Panc1 (cell line): ENCODE data around the gene RHBDL1. TPM values are rescaled to one million over a fixed set of nuclear protein-coding genes. Genes with fewer than 3 reads are reported as not detected.

Experiments used
- ATAC-seq: fragments of 200-7000 bp; cut with Tn5 transposase; 2 replicates; pipeline ENCODE4 v1.9.1; 2020; ENCODE audit warnings: mild to moderate bottlenecking, moderate library complexity
- BruUV-seq: library from RNA; stranded (reverse); fragments of 400-500 nt; replicated peaks from 2 replicates; lab custom pipeline; 2021; lab: Mats Ljungman, UMichigan
- CTCF ChIA-PET: fragments of 300-600 bp; sonication (Branson Sonifier 250); formaldehyde crosslinking; loops from one replicate; lab custom pipeline; 2022; ENCODE audit warnings: antibody characterized with exemption; lab: Charles Lee
- POLR2A ChIA-PET: fragments of 300-600 bp; sonication (Branson Sonifier 250); formaldehyde crosslinking; loops from one replicate; lab custom pipeline; 2022; ENCODE audit warnings: antibody characterized with exemption; lab: Charles Lee
- DNase-seq: peaks from one replicate; pipeline ENCODE4 v3.0.0-alpha.2; 2010; ENCODE audit warnings: low read depth, low spot score
- H3K27ac ChIP-seq: 2 replicates; pipeline ENCODE4 v1.5.1; 2011; ENCODE audit warnings: mild to moderate bottlenecking, low read length, inconsistent platforms
- H3K27me3 ChIP-seq: fragments of 200-500 bp; sonication (Bioruptor generic); 2 replicates; pipeline ENCODE4 v1.6.0; 2014; ENCODE audit warnings: low read length, inconsistent platforms; ENCODE audit not compliant: control insufficient read depth, insufficient read depth
- H3K36me3 ChIP-seq: fragments of 200-500 bp; sonication (Bioruptor generic); 2 replicates; pipeline ENCODE4 v1.5.1; 2014; ENCODE audit warnings: inconsistent platforms, mild to moderate bottlenecking, low read length, moderate library complexity; ENCODE audit not compliant: control insufficient read depth, insufficient read depth
- H3K4me1 ChIP-seq: 2 replicates; pipeline ENCODE4 v1.5.1; 2011; ENCODE audit warnings: inconsistent platforms, mild to moderate bottlenecking, low read length, moderate library complexity; ENCODE audit not compliant: control insufficient read depth, insufficient read depth
- H3K4me3 ChIP-seq, 2 experiments: 2 replicates each; pipeline ENCODE4 v1.5.1; 2011 to 2012; ENCODE audit warnings: low read depth in 2 of 2, low read length in 2 of 2, mild to moderate bottlenecking in 2 of 2, inconsistent platforms in 1 of 2, moderate library complexity in 1 of 2
- H3K9me3 ChIP-seq: fragments of 200-500 bp; sonication (Bioruptor generic); 2 replicates; pipeline ENCODE4 v1.5.1; 2014; ENCODE audit warnings: low read depth, mild to moderate bottlenecking, inconsistent platforms, low read length, moderate library complexity; ENCODE audit not compliant: control insufficient read depth, insufficient read depth
- POLR2AphosphoS5 ChIP-seq: IDR thresholded peaks from 2 replicates; pipeline ENCODE4 v1.6.1; 2012; ENCODE audit warnings: mild to moderate bottlenecking, low read depth, low read length, moderate library complexity
- SIN3A ChIP-seq: IDR thresholded peaks from 2 replicates; pipeline ENCODE4 v1.6.1; 2012; ENCODE audit warnings: low read depth, mild to moderate bottlenecking, low read length, moderate library complexity, borderline replicate concordance; ENCODE audit not compliant: insufficient read depth
- TCF7L2 ChIP-seq: IDR thresholded peaks from 2 replicates; pipeline ENCODE4 v1.6.1; 2011; ENCODE audit warnings: mild to moderate bottlenecking, low read depth, low read length, inconsistent platforms
- in situ Hi-C: cut with HindIII; loops from 2 replicates; pipeline ENCODE4 v1.10.0; 2016; ENCODE audit warnings: low sequenced_read_pairs, low pct_unique_long_range_greater_than_20kb
- intact Hi-C: fragments of 100-400 bp; cut with micrococcal nuclease; formaldehyde crosslinking; loops from one replicate; pipeline ENCODE4 v1.10.0; 2022; ENCODE audit not compliant: unreplicated experiment
- total RNA-seq: library from RNA; stranded (reverse); gene quantifications from one replicate; pipeline ENCODE4 v1.2.1, GENCODE V29; 2021; ENCODE audit not compliant: unreplicated experiment
- TF ChIP-seq, protein P1 (sequence below), 2 experiments: IDR thresholded peaks; 2 replicates each; pipeline ENCODE4 v1.6.1; 2011 to 2012; ENCODE audit warnings: low read depth in 2 of 2, control low read depth in 1 of 2, low read length in 1 of 2, mild to moderate bottlenecking in 1 of 2, moderate library complexity in 1 of 2; ENCODE audit not compliant: insufficient read depth in 1 of 2
- TF ChIP-seq, protein P2 (sequence below): fragments of 450-650 bp; IDR thresholded peaks from 2 replicates; pipeline ENCODE4 v1.5.1; 2017; ENCODE audit warnings: mild to moderate bottlenecking

Gene RHBDL1
- total RNA-seq, 1 experiment from 2014 or later, result 6.6 TPM

DNA sequence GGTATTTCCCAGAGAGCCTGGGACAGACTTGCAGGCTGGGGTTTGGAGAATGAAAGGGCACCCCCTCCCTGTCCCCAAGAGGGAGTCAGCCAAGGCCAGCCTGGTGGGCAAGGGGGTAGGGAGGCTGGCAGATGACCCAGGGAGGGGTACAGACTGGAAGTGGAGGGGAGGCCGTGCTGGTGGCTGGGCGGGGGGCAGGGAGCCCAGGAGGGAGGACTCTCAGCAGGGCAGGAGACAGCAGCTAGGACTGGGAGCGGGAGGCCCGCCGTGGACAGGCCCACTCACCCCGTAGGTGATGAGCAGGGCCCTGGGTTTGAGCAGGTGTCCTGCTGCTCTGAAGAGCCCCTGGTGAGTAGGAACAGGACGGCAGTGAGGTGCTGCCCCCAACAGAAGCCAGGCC lies 40.5 kb upstream of the RHBDL1 start:
- intact Hi-C loops (no loop called here), in situ Hi-C loops (no loop called here)
- no peak overlapping the region; the same call in 1 of the 2 replicates for H3K27ac ChIP-seq
- H3K4me3 ChIP-seq, result peak overlapping the region; percentile 59 to 76
- no TSS peak for BruUV-seq
- DNase-seq (no peak), ATAC-seq (no peak)
- H3K4me1 ChIP-seq, result peaks cover 35% of the 10 kb centered on the region
- CTCF ChIA-PET, result no interaction called here
- H3K36me3 ChIP-seq, result no peaks in the 10 kb centered on the region
- H3K27me3 ChIP-seq, result no peaks in the 10 kb centered on the region
- POLR2A ChIA-PET, result no interaction called here
- no peaks in the 10 kb centered on the region for H3K9me3 ChIP-seq
- TF ChIP-seq, protein P1, sequence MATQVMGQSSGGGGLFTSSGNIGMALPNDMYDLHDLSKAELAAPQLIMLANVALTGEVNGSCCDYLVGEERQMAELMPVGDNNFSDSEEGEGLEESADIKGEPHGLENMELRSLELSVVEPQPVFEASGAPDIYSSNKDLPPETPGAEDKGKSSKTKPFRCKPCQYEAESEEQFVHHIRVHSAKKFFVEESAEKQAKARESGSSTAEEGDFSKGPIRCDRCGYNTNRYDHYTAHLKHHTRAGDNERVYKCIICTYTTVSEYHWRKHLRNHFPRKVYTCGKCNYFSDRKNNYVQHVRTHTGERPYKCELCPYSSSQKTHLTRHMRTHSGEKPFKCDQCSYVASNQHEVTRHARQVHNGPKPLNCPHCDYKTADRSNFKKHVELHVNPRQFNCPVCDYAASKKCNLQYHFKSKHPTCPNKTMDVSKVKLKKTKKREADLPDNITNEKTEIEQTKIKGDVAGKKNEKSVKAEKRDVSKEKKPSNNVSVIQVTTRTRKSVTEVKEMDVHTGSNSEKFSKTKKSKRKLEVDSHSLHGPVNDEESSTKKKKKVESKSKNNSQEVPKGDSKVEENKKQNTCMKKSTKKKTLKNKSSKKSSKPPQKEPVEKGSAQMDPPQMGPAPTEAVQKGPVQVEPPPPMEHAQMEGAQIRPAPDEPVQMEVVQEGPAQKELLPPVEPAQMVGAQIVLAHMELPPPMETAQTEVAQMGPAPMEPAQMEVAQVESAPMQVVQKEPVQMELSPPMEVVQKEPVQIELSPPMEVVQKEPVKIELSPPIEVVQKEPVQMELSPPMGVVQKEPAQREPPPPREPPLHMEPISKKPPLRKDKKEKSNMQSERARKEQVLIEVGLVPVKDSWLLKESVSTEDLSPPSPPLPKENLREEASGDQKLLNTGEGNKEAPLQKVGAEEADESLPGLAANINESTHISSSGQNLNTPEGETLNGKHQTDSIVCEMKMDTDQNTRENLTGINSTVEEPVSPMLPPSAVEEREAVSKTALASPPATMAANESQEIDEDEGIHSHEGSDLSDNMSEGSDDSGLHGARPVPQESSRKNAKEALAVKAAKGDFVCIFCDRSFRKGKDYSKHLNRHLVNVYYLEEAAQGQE (IDR thresholded peaks at IDR 0.05; ENCODE audit: insufficient read depth in 1 of 2, low read depth in 2 of 2, low read length in 1 of 2), result no peak
- TF ChIP-seq TCF7L2 (no peak), POLR2AphosphoS5 (no peak), SIN3A (no peak)
- TF ChIP-seq, protein P2, sequence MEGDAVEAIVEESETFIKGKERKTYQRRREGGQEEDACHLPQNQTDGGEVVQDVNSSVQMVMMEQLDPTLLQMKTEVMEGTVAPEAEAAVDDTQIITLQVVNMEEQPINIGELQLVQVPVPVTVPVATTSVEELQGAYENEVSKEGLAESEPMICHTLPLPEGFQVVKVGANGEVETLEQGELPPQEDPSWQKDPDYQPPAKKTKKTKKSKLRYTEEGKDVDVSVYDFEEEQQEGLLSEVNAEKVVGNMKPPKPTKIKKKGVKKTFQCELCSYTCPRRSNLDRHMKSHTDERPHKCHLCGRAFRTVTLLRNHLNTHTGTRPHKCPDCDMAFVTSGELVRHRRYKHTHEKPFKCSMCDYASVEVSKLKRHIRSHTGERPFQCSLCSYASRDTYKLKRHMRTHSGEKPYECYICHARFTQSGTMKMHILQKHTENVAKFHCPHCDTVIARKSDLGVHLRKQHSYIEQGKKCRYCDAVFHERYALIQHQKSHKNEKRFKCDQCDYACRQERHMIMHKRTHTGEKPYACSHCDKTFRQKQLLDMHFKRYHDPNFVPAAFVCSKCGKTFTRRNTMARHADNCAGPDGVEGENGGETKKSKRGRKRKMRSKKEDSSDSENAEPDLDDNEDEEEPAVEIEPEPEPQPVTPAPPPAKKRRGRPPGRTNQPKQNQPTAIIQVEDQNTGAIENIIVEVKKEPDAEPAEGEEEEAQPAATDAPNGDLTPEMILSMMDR, result no peak

DNA sequence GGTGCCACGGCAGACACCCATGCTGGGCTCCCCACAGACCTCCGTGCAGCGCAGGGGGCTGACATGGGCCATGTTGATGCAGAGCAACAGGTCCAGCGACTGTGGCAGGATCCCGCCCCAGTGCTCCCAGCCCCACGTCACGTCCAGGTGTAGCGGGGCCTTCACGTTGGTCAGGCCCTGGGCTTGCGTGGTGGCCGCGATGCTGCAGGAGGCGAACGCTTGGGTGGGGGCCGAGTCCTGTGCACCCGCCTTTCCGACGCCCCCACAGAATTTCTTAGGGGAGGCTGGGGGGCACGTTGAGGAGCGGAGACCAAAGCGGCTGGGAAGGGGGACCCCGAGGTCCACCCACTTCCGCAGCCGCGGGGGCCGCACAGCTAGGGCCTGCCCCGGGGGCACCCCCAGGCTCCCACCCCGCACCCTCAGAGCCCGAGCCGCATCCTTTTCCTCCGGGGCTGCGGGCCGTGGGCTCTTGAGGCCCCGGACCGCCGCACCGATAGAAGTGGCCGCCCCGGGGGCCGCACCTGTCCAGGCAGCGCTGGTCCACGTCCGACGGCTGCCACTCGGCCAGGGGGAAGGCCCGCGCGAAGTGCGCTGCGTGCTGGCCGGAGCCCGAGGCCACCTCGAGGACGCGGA lies 39.8 kb upstream of the RHBDL1 start:
- in situ Hi-C loops, result no loop called here
- Histone ChIP-seq H3K36me3 (no peaks in the 10 kb centered on the region), H3K27ac (peak overlapping the region; percentile 86), H3K4me3 (peak overlapping the region; percentile 59 to 76), H3K4me1 (peaks cover 31% of the 10 kb centered on the region), H3K9me3 (no peaks in the 10 kb centered on the region), H3K27me3 (no peaks in the 10 kb centered on the region)
- no peak for DNase-seq
- POLR2A ChIA-PET, result no interaction called here
- intact Hi-C loops, result no loop called here
- peak; percentile 12 for ATAC-seq
- TF ChIP-seq, protein P1 (IDR thresholded peaks at IDR 0.05; ENCODE audit: insufficient read depth in 1 of 2, low read depth in 2 of 2, low read length in 1 of 2), result no peak
- TF ChIP-seq SIN3A, result no peak
- TF ChIP-seq, protein P2, result no peak
- TF ChIP-seq POLR2AphosphoS5, result no peak
- CTCF ChIA-PET, result interaction anchor here (1.1 kb wide), 1 partner anchor 35 kb away, joined by 4 read pairs; no protein-coding TSS in a partner anchor
- BruUV-seq, result no TSS peak
